Kidney (tissue), 14 donors: ENCODE results near the gene ADORA3. TPM values are rescaled to one million over a fixed set of nuclear protein-coding genes. Genes with fewer than 3 reads are reported as not detected.

ENCODE experiments used
- DNase-seq, 5 donors: peaks; one replicate each; pipeline ENCODE4 v3.0.0-alpha.2; 2013 to 2020
- FAIRE-seq: peaks from 2 replicates; lab custom pipeline; 2012; peaks lifted over from hg19 to GRCh38; lab: Jason Lieb, UNC
- H3K27ac ChIP-seq, 2 donors: one replicate each; pipeline ENCODE4 v1.7.0; 2013; ENCODE audit warnings: low read depth in 2 of 2, low read length in 2 of 2, inconsistent platforms in 1 of 2
- H3K27me3 ChIP-seq: one replicate; pipeline ENCODE4 v1.7.1; 2013; ENCODE audit warnings: low read length, inconsistent platforms; ENCODE audit not compliant: control insufficient read depth, insufficient read depth
- H3K36me3 ChIP-seq, 3 donors: one replicate each; pipeline versions ENCODE4 v1.7.0 to v1.7.1; 2013; ENCODE audit warnings: low read length in 3 of 3, control low read depth in 1 of 3, inconsistent platforms in 1 of 3; ENCODE audit not compliant: insufficient read depth in 3 of 3, control insufficient read depth in 2 of 3
- H3K4me1 ChIP-seq, 3 donors: one replicate each; pipeline versions ENCODE4 v1.7.0 to v1.7.1; 2013; ENCODE audit warnings: low read length in 3 of 3, inconsistent platforms in 1 of 3, low read depth in 1 of 3; ENCODE audit not compliant: control insufficient read depth in 2 of 3, insufficient read depth in 2 of 3
- H3K4me3 ChIP-seq, 3 donors: one replicate each; pipeline versions ENCODE4 v1.7.0 to v1.8.1; 2013; ENCODE audit warnings: low read length in 3 of 3, control low read depth in 1 of 3, inconsistent platforms in 1 of 3
- H3K9ac ChIP-seq, 3 donors: one replicate each; pipeline versions ENCODE4 v1.7.0 to v1.7.1; 2013; ENCODE audit warnings: low read length in 3 of 3, control low read depth in 1 of 3, inconsistent platforms in 1 of 3
- H3K9me3 ChIP-seq, 3 donors: one replicate each; pipeline versions ENCODE4 v1.7.0 to v1.7.1; 2013; ENCODE audit warnings: low read length in 3 of 3, control low read depth in 1 of 3, inconsistent platforms in 1 of 3; ENCODE audit not compliant: control insufficient read depth in 2 of 3, insufficient read depth in 1 of 3
- intact Hi-C: fragments of 100-400 bp; cut with DNase I; formaldehyde crosslinking; loops from one replicate; pipeline ENCODE4 v1.11.1; 2022
- polyA plus RNA-seq: library from polyadenylated mRNA; stranded (reverse); fragments of 350-450 nt; fragmentation: Illumina TruSeq; extraction: RNeasy Lipid Tissue Mini Kit (QIAGEN cat#74804); gene quantifications from one replicate; pipeline ENCODE4 v1.2.3, GENCODE V29; 2014; ENCODE audit warnings: low read depth, low replicate concordance; ENCODE audit not compliant: insufficient read depth
- total RNA-seq: library from RNA; stranded (reverse); fragmentation: NEBNext Ultra II Directional; extraction: Animal tissue kit (Norgen Biotek cat#: 25700); gene quantifications from one replicate; pipeline ENCODE4 v1.2.1, GENCODE V29; 2021
- TF ChIP-seq, protein P1 (sequence below): IDR thresholded peaks from 3 replicates; pipeline ENCODE4 v1.5.1; 2012; ENCODE audit warnings: mild to moderate bottlenecking, moderate library complexity, borderline replicate concordance; ENCODE audit not compliant: insufficient read depth; ENCODE audit errors: extremely low read depth
- donor health status: control.
- donor health status: control.
- donor health status: control.
- donor health status: control.
- donor health status: control.
- donor health status: DM: yes; HTN: yes; CAD: no.
- donor health status: Normal renal cell carcinoma (clear cell type).

Gene ADORA3
- total and polyA plus RNA-seq, 2 donors from 2014 or later = 3.1 to 10.8 TPM

DNA sequence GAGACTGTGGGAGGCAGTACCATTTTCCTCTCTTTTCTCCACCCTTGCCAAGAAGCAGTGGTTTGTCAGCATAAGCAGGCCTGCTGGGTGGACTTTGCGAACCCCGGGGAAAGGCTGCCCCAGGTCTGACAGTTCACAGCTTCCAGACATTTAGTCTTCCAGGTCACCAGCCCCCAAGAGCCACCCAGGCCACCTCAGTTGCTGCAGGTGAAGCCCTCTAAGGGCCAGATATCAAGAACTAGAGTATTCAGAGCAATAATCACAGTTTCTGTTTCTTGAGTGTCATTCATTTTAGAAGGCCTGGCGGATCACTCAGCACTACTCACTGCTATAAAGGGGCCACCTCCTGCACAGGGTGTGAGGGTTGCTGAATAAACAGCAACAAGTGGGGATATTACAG, 9.5 kb upstream of the ADORA3 start:
- Histone ChIP-seq H3K36me3 (no peaks in the 10 kb centered on the region), H3K4me3 (no peak overlapping the region), H3K27ac (no peak overlapping the region), H3K9me3 (no peaks in the 10 kb centered on the region), H3K27me3 (no peaks in the 10 kb centered on the region), H3K4me1 (peaks cover 0 to 17% (median 11%) of the 10 kb centered on the region in 3 donors), H3K9ac (no peak overlapping the region)
- FAIRE-seq (no peak), DNase-seq (no peak)
- intact Hi-C loops = loop anchor here (10.0 kb wide), 2 partner anchors 132 to 242 kb away; partner anchors contain the start of gene DDX20
- TF ChIP-seq, protein P1, sequence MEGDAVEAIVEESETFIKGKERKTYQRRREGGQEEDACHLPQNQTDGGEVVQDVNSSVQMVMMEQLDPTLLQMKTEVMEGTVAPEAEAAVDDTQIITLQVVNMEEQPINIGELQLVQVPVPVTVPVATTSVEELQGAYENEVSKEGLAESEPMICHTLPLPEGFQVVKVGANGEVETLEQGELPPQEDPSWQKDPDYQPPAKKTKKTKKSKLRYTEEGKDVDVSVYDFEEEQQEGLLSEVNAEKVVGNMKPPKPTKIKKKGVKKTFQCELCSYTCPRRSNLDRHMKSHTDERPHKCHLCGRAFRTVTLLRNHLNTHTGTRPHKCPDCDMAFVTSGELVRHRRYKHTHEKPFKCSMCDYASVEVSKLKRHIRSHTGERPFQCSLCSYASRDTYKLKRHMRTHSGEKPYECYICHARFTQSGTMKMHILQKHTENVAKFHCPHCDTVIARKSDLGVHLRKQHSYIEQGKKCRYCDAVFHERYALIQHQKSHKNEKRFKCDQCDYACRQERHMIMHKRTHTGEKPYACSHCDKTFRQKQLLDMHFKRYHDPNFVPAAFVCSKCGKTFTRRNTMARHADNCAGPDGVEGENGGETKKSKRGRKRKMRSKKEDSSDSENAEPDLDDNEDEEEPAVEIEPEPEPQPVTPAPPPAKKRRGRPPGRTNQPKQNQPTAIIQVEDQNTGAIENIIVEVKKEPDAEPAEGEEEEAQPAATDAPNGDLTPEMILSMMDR = no peak

DNA sequence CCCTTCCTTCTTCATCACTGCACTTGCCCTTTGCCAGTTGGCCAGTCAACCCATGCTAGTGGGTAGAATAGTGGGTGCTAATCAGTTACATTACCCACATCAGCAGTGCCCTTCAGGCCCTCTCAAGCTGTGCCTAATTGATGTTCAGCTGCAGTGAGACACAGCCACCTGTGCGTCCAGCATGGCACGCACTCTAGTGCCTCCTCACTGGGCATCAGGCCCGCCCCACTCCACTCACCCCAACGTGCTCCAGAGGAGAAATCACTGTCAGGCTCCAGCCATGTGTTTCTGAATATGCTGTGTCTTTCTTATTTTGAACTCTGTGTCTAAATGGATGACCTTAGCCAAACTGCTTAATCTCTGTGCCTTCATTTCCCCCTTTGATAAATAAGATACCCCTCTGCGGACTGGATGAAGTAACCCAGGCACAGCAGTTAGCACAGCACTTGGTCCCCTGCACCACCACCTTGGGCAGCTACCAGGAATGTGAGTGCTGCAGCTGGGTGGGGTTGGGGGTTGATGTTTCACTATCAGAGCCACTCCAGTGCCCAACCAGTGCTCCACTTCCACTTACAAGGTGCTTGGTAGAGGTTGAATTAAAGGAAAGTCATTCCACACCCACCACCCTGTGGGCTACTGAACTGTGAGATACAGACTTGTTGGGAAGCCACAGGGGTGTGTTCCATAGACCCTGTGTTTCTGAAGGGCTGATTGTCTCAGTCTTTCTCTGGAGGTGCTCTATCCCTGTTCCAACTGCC, 8.9 kb upstream of the ADORA3 start:
- no peaks in the 10 kb centered on the region for H3K27me3 ChIP-seq
- FAIRE-seq = no peak
- no peak overlapping the region for H3K4me3 ChIP-seq
- peaks cover 0 to 21% (median 11%) of the 10 kb centered on the region in 3 donors for H3K4me1 ChIP-seq
- H3K9ac ChIP-seq = no peak overlapping the region
- no peak overlapping the region for H3K27ac ChIP-seq
- intact Hi-C loops = loop anchor here (10.0 kb wide), 2 partner anchors 132 to 242 kb away; partner anchors contain the start of gene DDX20
- TF ChIP-seq, protein P1 = no peak
- no peak for DNase-seq
- no peaks in the 10 kb centered on the region for H3K9me3 ChIP-seq
- H3K36me3 ChIP-seq = no peaks in the 10 kb centered on the region

DNA sequence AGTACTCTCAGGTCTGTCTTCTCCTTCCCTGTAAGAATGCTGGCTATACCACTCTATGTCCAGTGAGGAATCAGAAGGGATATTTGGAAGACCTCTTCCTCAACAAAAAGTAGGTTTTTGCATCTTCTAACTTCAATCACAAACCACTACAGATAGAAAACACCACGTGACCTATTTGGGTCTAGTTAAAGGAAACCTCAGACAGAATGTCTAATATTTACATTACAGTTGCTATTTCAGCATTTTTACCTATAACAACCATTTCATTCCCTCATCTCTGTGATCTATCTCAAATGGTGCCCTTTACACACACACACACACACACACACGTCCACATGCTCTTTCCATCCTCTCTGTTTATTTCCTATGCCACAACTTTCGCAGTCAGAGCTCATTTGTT, 7.9 kb upstream of the ADORA3 start:
- TF ChIP-seq, protein P1 = no peak
- H3K4me3 ChIP-seq = no peak overlapping the region
- FAIRE-seq = no peak
- no peak overlapping the region for H3K27ac ChIP-seq
- H3K9me3 ChIP-seq = no peaks in the 10 kb centered on the region
- peaks cover 0 to 17% (median 11%) of the 10 kb centered on the region in 3 donors for H3K4me1 ChIP-seq
- DNase-seq = no peak
- H3K36me3 ChIP-seq = no peaks in the 10 kb centered on the region
- intact Hi-C loops = loop anchor here (10.0 kb wide), 2 partner anchors 133 to 243 kb away; partner anchors contain the start of gene DDX20
- H3K27me3 ChIP-seq = no peaks in the 10 kb centered on the region
- no peak overlapping the region for H3K9ac ChIP-seq
